Measurements from ENCODE around the gene RBM6.

GRCh38 chr3:49942651-49943050, 2.7 kb downstream of the RBM6 start:
- TF ChIP-seq CTCF (IDR thresholded peaks at IDR 0.05) (no peak), EP300 (IDR thresholded peaks at IDR 0.05; ENCODE audit: low read depth) (no peak)
